DLD1 (cell line): ENCODE results near the gene CKS2.
"Not testable (repeated sequence)": the region's sequence is repeated elsewhere in the genome, so short reads cannot be mapped to it uniquely, and the experiment has no call there.

Experiments
- in situ Hi-C: cut with HindIII; loops from 2 replicates; pipeline ENCODE4 v1.10.0; 2017; ENCODE audit warnings: low sequenced_read_pairs

Gene CKS2

DNA sequence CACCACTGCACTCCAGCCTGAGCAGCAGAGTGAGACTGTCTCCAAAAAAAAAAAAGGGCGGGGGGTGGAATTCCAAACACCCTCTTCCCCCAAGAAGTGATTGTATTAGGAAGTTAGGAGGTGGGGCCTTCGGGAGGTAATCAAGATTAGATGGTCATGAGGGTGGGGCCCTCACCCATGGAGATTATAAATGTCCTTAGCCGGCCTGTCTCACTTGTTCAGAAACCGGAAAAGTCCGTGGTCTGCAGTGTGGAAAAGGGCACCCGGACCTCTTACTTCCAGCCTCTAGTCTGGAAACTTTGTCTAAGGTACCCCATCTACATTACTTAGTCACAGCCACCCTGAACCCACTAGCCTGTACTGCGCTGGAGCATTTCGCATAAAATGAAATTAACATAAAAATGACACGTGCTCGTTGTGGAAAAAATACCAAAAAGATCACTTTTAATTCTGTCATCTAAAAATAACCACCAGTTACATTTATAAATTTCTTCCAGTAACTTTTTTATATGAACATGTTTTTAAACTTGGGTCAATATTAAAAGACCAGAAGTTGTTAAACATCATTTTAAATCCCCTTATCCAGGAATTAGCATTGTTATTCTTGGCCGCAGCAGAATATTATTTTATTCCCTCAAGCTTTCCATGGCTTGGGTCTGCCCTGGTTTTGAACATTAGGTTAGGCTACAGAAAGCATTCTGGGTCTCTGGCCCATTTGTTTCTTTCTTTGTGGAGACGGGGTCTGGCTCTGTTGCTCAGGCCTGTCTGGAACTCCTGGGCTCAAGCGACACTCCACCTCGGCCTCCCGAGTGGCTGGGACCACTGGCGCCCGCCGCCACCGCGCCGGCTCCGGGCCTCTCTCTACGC is 1.2 kb upstream of the CKS2 start:
- in situ Hi-C loops, result no loop called here

DNA sequence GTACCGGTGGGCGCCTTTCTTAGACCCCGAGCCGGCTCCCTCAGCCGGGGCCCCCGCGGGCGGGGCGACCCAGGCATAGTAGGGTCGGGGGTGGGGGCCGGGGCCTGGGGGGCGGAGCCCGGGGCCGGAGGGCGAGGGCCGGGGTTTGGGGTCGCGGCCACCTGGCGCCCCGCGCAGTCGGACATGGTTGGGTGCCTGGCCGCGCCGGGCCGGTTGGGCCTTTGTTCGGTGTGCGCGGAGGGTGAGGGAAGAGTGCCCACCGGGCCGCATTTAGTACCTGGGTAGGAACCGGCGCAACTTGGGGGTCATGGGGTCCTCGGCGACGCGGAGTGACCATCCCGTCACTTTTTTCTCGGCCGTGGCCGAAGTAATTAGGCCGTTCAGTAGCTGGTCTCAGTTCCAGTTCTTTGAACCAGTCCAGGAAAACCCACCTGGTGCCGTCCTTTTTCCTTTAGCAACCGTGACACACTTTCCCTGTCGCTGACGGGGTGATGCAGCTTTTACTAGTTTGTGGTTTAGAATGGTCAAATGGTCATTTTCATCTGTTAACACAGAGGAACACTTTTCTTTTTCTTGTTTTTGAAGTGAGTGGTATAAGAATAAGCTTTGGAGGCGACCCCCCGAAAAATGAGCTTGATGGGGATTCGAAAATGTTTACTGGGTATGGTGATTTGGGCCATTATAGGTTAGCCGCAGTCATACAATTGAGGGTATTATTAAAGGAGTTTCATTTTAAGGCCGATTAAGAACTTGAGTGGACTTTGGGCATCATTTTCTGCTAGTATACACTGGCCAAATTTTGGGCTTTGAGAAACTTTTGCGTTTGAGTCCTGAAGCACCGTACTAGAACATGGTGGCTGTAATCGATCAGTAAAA is 589 bp downstream of the CKS2 start:
- in situ Hi-C loops, result no loop called here

DNA sequence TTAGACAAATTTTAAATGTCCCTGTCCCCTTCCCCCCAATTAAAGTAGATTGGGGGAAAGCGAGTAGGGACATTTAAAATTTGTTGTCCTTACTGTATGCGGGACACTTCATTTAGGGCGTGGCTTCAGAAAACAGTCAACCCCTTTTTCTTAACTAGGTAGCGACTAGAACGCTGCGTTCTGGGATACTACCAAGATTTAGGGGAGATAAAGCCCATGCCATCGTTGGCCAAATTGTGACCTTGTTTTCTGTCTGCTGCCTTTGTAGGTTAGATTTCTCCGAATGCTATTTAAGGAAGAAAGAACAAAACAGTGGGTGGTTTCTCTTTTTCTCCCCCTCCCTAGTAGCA is 1.2 kb downstream of the CKS2 start:
- in situ Hi-C loops, result no loop called here

DNA sequence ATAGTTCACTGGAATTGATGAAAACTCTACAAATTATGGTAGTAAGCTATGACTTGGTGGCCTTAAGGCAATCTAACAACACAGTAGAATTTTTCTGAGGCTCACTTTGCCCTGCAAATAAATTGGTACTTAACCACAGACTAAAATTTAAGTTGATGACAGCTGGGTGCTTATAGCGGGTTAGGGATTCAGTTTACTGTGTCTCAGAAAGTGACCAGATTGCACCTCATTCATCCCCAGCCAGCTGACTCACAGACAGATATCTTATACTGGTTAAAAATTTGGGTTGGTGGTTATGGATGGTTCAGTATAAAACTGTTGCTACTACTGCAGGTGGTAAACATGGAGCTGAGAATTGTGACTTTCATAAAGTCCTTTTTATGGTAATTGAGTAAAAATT is 2.8 kb downstream of the CKS2 start:
- in situ Hi-C loops, result no loop called here

DNA sequence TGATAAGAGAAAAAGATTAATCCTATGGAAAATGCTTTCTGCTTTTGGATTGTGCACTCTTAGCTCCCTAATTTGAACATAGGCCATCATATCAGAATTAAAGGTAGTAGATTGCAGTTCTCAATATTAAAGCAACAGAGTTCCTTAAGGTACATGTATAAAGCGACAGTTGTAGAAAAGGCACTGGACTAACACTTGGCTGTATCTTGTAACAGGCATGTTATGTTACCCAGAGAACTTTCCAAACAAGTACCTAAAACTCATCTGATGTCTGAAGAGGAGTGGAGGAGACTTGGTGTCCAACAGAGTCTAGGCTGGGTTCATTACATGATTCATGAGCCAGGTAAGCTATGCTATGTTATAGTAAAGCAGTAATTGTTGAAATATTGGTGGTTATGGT is 4.0 kb downstream of the CKS2 start:
- in situ Hi-C loops, result no loop called here

DNA sequence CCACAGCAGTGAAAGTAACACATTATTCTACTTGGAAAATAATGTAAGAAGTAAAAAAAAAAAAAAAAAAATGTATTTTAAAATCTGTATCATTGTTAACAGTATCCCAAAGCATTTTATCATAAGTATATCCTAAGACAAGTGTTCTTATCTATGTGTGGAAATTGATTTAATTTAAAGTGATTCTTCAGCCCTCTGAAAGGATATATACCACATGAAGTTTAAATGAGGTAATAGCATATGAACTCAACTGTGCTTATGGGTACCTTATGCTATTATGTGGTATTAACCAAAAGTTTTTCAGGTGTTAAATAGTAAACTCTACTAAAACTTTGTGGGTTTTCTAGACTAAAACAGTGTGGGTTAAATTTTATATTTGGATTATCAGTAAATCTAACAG is 4.5 kb downstream of the CKS2 start:
- in situ Hi-C loops, result no loop called here

DNA sequence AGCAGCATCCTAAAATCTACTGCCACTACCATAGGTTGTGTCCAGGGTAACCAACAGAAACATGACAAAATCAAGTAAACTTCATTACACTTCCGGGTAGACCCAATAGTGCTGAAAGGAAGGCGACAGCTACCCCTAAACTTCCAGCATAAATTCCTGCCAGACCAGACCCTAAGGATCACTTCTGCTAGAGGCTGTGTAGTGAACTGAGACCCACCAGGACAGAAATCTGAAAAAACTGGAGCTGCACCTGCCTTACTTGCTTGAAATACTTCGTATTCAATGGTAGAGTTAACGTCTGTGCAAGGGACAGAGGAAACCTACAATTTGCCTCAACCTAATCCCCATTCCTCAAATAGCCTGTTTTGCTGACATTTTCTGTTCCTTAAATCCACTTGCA is 6.3 kb downstream of the CKS2 start:
- in situ Hi-C loops, result no loop called here

DNA sequence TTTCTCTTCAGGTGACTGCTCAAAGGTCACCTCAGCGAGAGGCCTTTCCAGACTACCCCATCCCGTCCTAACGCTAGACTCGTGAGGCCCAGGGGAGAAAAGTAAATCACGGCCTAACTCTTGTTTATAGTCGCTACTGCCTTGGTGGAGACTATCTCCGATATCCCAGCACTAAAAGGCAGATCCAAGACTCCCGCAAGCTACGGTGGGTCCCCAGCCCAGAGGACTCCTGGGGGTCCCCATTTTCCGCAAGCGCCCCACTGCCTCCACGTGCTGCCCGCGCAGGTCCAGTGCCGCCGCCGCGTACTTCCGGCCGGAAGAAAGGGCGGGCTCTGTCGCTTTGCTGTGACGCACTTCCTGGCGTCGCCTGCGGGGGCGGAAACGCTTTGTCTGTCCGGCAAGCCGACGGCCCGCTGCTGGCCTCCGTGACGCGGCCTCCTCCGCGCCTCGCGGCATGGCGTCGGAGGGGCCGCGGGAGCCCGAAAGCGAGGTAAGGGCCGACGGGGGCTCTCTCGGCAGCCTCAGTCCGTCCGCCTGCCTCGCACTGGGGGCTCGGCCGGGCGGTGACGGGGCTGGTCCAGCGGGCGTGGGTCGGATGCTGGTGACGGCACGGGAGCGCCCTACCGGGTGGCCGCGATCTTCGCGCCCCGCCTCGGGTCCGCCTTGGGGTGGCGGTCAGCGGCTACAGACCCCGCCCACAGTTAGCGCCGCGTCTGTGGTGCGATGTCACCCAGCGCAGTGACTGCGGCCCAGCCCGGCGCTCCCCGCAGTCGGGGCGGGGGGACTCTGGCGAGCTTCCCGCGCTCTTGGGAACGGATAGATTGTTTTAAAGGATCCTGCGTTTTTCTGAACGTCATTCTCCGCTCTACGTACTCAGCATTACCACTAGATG is 7.4 kb downstream of the CKS2 start, which contains the start of gene SECISBP2:
Gene SECISBP2, plus strand, starts transcription at position 378 of the 892 bp plus-strand sequence. Its CDS starts 77 bp downstream, at position 455.
- in situ Hi-C loops, result no loop called here

DNA sequence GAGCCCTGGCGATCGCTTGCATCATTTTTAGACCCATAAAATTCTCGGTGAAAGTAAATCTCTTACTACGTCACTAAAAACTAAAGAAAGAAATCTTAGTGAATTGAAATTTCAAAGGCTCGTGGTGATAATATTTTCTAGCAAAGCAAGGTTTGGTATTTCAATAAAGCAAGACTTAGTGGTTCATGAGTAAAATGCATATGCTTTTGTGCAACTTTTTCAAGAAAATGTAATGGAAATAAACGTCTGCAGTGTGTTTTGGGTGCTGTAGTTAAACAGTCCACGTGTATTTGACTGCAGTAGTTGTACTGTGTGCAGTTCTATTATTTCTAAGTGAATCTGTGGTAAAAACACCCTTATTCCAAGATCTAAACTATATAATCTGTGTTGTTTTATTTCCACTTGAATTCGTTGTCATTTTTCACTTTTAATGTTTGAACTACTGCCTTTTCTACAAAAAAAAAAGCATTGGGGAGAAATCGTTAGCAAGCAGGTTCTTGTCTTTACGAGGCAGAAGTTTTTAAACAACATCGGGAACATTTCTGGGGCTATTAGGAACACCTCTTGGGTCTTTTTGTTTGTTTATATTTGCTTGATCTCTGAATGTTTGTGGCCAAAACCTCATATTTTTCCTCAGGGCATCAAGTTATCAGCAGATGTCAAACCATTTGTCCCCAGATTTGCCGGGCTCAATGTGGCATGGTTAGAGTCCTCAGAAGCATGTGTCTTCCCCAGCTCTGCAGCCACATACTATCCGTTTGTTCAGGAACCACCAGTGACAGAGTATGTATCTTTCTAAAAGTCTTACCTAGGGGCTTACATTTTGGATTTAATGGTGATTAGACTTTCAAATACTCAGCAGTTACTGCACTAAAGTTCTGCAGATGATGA is 8.3 kb downstream of the CKS2 start:
- in situ Hi-C loops, result no loop called here

DNA sequence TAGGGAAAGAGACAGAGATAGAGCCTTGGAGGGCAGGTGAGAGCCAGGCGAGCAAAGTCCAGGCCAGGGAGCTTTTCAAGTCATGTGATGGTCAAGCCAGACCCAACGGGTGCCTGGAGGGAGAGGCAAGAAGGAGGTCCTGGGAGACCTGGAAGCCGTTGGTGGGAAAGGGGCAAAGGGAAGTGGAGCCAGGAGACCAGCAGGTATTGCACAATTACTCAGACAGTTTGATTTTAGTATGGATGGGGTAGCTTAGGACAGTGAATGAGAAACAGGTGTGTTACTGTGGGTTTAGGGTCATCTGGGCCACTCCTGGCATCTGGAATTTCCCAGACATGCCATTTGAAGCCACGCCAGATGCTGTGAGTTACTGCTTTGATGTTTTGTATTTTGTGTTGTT is 12.4 kb downstream of the CKS2 start:
- in situ Hi-C loops, result no loop called here

DNA sequence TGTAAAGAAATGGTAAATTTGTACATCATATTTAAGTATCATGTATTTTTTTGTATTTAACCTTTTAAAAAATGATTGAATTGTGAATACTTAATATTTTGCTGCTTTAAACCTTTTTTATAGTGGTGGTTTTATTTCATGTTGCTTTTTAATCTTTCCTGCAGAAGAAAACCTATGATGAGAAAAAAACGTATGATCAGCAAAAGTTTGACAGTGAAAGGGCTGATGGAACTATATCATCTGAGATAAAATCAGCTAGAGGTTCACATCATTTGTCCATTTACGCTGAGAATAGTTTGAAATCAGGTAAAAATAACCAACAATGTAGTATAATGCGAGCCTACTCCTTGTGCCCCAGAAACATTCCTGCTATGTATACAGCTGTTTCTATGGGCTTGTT is 14.7 kb downstream of the CKS2 start:
- in situ Hi-C loops, result no loop called here

DNA sequence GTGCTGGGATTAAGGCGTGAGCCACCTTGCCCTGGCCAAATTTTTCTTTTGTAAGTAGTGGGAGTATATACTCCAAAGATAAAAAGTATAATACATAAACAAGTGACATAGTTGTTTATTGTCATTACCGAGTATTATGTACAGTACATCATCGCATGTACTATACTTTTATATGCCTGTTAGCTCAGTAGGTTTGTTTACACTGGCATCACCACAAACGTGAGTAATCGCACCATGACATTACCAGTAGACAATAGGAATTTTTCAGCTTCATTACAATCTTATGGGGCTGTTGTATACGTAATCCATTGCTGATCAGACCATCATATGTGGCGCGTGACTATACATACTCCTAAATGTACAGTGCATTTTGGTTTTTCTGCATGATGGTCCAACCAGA is 17.1 kb downstream of the CKS2 start:
- in situ Hi-C loops, result no loop called here

DNA sequence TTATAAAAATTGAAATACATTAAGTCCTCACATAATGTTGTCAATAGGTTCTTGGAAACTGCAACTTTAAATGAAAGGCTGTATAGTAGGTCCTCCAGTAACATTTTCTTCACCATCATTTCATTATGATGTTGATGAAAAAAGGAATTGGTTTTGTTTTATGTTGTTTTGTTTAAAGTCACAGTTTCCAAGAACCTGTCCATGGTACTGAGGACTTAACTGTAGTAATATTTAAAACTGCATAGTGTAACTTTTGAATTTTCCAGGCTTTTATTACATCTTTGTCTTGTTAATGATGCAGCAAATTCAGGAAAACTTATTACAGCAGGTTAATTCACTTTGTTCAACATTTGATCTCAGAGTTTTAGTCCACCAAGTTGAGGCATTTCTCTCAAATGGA is 18.9 kb downstream of the CKS2 start:
- in situ Hi-C loops, result no loop called here

DNA sequence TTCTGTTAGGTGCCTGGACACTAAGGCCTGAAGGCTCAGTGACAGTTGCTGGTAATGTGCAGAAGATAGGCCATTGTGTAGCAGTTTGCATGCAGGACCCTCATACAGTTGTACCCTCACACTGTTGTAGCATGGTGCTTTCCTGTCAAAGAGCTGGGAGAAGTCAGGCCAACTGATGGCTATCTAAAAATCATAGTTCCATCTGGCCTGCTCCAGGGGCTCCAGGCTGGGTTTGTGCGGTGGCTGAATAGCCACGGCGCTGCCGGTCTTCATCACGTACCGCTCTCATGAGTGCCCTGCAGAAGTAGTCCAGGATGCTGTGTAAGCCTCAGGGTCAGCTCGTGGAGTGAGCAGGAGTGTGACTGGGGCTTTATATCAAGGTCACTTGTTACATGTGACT is 19.5 kb downstream of the CKS2 start:
- in situ Hi-C loops, result no loop called here

DNA sequence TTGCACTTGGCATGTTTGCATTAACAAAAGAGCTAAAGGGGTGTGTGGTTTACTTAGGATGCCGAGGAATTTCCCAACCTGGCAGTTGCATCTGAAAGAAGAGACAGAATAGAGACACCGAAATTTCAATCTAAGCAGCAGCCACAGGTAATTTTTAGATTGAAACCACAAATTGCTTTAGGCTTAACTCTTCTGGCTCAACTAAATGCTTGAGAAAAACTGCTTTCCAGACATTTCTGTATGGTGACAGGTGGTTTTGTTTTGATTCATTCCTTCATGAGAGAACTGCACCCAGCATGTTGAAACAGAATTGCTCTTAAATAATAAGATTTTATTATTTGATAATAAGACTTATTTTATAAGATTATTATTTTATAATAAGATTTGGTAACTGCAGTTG is 28.8 kb downstream of the CKS2 start:
- in situ Hi-C loops, result no loop called here

DNA sequence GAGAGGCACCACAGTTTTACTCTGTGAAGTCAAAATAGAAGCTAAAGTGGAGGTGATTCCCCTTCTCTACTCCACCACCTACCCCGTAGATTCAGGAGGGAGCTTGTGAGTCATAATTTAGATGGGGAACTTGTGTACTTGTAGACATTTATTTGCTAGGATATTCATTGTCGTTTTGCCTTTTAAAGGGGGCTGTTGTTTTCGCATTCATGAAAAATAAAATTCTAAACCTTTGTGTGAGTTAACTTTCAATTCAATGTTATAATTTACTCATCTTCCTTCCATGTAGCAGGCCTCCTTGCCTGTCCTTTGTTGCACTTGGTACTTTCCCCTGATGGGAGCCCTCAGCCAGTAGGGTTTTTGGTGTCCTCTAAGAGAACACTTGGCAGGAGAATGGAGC is 29.3 kb downstream of the CKS2 start:
- in situ Hi-C loops, result no loop called here

DNA sequence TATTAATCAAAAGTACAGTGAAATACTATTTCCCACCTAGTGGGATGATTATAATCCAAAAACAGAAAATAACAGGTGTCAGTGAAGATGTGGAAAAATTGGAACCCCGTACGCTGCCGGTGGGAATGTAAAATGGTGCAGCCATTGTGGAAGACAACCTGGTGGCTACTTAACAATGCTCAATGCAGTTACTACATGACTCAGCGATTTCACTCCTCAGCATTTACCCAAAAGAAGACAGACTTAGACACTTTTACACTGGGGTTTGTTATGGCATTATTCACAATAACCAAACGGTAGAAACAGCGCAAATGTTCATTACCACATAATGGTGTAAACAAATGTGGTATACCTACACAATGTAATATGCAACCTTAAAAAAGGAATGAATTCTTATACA is 31.2 kb downstream of the CKS2 start:
- in situ Hi-C loops, result no loop called here

DNA sequence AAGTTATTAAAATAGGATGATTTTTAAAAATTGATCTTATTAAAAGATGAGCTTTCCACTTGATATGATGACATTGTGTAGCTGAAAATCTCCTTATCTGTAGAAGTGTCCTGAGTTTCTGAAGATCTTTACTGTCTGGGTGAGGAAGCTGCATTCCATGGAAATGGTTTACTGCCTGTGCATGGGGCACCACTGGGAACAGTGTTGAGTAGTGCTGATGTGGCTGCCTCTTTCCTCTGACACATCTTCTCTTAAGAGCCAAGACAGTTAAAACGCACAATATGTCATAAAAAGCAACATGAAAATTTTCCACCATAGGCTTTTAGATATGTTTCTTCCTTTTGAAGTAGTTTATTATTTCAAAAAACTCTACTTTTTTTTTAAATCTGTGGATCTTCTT is 32.0 kb downstream of the CKS2 start:
- in situ Hi-C loops, result no loop called here

DNA sequence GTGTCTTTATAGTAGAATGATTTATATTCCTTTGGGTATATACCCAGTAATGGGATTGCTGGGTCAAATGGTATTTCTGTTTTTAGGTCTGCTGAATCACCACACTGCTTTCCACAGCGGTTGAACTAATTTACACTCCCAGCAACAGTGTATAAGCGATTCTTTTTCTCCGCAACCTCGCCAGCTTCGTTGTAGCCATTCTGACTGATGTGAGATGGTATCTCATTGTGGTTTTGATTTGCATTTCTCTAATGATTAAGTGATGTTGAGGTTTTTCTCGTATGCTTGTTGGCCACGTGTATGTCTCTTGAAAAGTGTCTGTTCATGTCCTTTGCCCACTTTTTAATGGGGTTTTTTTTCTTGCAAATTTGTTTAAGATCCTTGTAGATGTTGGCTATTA is 32.8 kb downstream of the CKS2 start:
- in situ Hi-C loops, result not testable (repeated sequence)

DNA sequence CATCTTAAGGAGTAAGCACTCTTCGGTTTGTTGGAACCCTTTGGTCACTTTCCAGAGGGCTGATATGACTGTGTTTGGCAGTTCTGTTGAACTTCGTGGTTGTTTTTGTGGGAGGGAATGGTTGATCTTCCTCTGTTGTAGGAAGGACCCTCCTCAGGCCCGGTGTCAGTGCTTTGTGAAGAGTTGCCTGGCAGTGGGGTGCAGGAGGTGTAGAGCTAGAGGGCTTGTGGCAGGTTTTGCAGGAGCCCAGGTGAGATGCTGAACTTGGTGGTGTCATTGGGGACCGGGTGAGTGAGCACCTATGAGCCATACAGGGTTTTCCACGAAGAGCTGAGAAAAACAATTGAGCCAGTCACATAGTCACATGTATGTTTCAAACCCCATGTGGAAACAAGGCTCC is 34.5 kb downstream of the CKS2 start:
- in situ Hi-C loops, result no loop called here
